CD4-positive, alpha-beta T cell treated with Interleukin-17A for 1 hour (primary cell): ENCODE data around the gene DNAJC7.
"Not testable (repeated sequence)": the region's sequence is repeated elsewhere in the genome, so short reads cannot be mapped to it uniquely, and the experiment has no call there.

Experiments used
- DNase-seq: peaks from one replicate; pipeline ENCODE4 v3.0.0-alpha.2; 2020

DNAJC7 gene

GRCh38 chr17:42039794-42040763, 22.8 kb upstream of the DNAJC7 start:
- DNase-seq = no peak

- no peak for DNase-seq
These were observed 21.2 kb upstream of the DNAJC7 start for GRCh38 chr17:42038221-42038973.

- DNase-seq = no peak
These were observed 16.8 kb upstream of the DNAJC7 start for GRCh38 chr17:42034059-42034458.

DNA sequence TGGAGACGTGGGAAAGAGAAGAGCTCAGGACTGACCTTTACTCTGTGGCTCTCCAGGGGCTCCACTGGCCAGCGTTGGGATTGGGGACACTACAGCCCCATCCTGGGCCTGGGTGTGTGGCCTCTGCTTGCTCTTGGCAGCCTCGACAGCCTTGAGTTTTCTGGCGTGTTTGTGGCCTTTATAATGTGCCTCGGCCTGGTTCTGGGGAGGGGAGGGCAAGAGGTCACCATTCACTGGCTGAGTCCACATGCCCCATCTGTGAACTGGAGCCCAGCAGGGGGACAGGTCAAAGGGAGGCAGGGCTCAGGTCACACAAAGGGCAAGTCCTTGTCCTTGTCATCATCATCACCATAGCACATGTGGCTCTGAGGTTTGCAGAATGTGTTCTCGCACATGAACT, 14.3 kb upstream of the DNAJC7 start:
- DNase-seq = no peak

DNA sequence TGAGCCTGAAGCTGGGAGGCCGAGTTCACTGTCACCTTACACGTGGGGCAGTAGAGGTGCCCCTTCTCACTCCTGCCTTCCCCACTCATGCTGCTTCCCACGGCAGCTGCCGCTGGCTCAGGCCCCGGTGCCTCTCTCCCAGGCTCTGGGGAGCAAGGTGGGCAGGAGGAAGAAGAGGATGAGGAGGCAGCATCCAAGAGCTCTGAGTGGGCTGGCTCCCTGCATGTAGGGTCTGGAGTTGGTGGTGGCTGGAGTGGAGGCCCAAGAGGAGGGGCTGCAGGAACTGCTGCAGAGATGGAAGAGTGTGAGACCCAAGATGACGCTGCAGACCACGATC, 11.5 kb upstream of the DNAJC7 start:
- DNase-seq = no peak

- no peak for DNase-seq
These were observed 10.9 kb upstream of the DNAJC7 start for GRCh38 chr17:42027961-42028790.

DNA sequence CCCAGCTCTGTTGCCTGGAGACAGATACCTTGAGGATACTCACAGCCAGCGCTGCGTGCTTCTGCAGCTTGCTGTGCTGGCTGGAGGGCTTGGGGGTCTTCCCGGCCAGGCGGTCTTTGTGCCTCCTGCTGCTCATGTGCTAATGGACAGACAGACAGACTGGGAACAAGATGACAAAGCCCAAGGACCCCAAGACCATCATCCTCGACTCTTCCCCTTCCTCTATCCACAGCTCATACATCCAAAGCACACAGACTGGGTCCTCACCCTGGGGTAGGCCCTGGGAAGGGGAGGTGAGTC, 10.3 kb upstream of the DNAJC7 start:
- DNase-seq = no peak

DNA sequence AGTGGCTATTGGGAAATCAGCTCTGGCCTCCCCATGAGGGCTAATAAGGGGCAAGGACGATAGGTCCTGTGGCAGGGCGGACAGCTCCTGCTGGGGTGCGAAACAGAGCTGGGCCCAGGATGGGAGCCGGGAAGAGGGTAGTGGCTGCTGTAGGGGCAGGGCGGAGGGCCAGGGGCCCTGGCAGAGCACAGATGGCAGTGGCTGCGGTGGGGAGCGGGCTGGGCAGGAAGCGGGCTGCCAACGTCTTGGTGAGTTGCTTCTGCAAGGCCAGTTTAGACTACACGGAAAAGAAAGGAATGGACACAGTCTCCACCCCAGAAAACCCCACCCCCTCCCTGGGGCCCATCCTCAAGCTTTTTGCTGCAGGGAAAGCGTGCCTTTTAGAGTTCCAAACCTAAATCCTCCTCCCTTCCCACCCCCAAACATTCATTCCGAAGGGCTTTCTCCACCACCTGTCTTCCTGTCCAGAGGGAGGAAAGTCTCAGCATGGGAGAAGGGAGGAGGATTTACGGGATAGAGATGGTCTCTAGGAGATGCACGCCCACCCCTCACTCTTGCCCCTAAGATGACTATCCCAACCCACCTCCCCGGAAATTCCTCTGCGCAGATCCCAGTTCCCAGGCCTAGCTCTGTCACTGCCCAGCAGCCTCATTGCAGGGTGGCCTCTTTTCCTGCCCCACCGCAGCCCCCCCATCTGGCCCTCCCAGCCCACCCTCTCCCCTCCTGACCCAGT, 9.8 kb upstream of the DNAJC7 start:
- DNase-seq = no peak

- DNase-seq = no peak
These were observed 8.7 kb upstream of the DNAJC7 start for GRCh38 chr17:42025936-42026335.

- no peak for DNase-seq
These were observed 7.9 kb upstream of the DNAJC7 start for GRCh38 chr17:42025191-42025579.

DNA sequence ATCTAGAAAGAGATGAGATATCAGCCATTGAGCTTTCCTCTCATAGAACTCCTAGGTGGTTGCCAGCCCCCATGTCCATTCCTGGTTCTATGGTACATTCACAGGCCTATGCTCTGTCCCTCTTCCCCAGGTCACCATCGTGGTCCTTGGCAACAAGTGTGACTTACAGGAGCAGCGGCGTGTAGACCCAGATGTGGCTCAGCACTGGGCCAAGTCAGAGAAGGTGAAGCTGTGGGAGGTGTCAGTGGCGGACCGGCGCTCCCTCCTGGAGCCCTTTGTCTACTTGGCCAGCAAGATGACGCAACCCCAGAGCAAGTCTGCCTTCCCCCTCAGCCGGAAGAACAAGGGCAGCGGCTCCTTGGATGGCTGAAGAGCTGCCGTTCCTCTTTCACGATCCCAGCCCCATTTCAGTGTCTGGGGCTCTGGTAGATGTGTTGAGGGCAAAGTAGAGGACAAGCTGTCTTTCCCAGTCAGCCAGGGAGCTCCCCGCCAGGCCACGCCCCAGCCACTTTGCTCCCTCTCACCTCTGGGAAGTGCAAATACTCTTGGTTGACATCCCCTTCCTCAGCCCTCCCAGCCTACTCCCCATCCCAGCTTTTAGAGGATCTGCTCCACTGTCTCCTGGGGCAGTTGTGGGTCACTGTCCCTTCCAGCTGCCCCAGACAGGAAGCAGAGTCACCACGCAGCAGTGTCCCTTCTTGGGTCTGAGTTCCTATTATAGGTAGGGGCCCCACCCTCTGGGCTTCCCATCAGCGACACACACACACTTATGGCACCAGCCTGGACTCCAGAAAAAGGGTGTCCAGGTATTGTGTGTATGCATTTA, 6.5 kb upstream of the DNAJC7 start:
- DNase-seq = no peak

DNA sequence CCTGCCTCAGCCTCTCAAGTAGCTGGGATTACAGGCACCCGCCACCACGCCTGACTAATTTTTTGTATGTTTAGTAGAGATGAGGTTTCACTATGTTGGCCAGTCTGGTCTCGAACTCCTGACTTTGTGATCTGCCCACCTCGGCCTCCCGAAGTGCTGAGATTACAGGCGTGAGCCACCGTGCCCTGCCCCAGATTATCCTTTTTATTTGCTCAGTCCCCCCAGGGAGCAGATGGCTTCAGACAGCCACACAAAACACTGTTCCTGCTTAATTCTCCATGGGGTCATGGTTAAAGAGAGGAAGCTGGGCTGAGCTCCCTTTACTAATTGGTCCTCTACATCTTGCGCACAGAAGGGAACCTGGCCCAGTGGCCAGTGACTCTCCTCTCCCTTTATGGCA, 3.6 kb upstream of the DNAJC7 start:
- not testable (repeated sequence) for DNase-seq

DNA sequence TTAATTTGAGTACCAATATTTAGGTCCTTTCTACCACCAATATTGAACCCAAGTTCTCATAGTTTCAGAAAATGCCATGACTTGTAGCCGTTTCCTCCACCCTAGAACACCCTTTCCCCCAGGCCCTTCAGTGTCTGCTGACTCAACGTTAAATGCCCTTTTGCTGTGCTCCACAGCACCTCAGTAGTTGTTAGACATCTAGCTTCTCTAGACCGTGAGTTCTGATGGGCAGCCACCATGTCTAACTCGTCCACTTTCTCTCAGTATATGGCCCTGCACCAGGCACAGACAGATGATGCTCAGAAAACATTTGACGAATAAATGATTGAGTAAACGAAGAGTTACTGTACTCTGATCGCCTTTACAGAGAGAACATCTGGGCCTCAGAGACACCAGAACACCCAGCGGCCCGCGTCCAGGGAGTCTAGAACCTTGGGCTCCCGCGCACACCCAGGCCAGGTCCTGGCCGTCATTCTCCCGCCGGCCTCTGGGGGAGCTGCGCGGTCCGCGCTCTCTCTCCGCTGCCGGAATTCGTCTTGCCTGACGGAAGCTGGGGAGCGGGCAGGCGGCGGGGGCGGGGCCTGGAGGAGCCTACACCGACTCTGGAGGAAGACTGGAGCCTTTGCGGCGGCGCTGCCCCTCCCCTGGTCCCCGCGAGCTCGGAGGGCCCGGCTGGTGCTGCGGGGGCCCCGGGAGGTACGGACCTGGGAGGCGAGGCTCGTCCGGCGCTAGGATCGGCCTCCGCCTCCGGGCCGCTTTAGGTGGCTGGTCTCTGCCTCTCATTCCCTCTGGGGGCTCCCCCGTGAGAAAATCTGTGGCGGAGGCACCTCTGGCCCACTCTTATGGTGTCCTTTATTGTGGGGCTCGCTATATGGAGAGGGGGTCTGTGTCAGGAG, 2.5 kb upstream of the DNAJC7 start, which contains the start of gene NKIRAS2:
Gene NKIRAS2 (plus strand): TSS at position 582 of the 896 bp plus-strand sequence. CDS start 1,488 bp downstream, outside the sequence.
- peak; percentile 95 for DNase-seq

- no peak for DNase-seq
These were observed 1.7 kb upstream of the DNAJC7 start for GRCh38 chr17:42018988-42019387.

GRCh38 chr17:42018339-42018738, 1.1 kb upstream of the DNAJC7 start:
- no peak for DNase-seq

DNA sequence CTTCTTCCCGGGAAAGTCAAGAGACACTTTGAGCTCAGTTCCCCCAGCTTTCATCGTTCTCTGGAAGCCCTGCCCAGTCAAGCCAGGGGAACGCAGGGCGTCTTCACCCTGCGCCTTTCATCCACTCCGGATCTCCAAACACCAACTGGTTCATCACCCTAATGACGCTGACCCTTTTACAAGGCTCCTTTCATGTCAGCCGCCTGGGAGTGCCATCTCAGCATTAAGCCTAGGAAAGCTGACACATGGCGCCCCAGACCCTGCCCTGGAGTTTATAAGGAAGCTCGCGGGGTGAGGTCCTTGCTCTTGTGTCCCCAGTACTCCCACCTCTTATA, 594 bp upstream of the DNAJC7 start:
- no peak for DNase-seq

DNA sequence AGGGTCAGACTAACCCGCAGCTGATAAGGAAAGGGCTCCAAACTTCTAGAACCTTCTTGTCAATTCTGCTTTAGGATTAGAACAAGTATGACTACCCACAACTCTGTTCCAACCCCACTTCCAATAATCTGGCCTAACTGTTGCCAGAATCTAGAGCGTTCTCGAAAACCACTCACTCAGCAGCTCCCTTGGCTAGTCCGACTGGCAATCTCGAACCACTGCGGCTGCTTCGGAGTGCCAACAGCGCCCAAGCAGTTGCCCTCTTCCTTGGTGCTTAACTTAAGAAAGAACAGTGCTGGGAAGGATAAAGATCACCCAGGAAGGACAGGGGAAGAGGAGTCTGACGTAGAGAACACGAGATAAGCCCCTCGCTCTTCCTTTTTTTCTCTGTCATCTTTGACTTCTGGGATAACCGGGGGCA, 818 bp downstream of the DNAJC7 start:
- peak; percentile 25 for DNase-seq

- DNase-seq = not testable (repeated sequence)
These were observed 3.5 kb downstream of the DNAJC7 start for GRCh38 chr17:42013740-42014139.

DNA sequence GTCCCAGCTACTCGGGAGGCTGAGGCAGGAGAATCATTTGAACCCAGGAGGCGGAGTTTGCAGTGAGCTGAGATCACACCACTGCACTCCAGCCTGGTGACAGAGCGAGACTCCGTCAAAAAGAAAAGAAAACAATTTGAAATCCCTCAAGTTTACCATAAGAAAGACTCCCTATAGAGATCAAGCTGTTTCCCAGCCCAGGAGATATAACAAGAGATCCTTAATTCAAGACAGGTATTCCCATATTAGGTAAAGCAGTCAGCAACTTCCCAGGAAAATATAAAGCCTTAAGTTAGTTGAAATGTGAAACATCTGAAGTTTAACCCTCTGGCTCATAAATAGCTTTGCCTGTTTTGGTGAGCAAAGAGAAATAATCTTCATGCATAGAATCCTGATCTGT, 4.9 kb downstream of the DNAJC7 start:
- DNase-seq = not testable (repeated sequence)

DNA sequence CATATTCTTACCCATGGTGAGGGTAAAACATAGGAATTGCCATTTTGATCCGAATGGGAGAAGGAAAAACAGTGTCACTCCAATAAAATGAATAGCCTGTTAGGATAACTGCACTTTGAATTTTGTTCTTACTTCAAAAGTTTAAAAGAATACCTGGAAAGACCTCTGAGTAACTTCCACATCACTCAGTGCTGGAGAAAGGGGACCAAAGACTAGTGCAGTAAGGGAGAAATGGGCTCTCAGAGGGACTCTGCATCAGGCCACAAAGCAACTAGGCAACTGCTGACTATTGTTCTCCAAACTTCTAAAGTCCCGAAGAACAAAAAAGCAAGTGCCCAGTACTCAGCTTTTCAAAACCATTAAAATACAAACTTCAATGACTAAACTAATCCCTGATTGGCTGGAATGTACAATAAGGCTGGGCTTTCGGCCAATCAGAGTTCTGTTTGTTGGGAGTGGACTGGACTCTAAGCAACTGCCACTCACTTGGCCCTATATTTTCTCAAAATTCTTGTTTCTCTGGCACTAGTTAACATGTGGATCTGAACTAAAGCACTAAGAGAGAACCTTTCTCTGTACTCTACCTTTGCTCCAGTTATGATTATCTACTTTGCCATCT, 6.2 kb downstream of the DNAJC7 start:
- no peak for DNase-seq
